GM21576 (cell line): Measurements from ENCODE around the gene SPEG.

Experiments
- ATAC-seq: cut with Tn5 transposase; IDR thresholded peaks from one replicate; pipeline ENCODE4 v1.9.1; 2021; ENCODE audit warnings: mild to moderate bottlenecking, moderate library complexity; ENCODE audit not compliant: unreplicated experiment

Gene SPEG

DNA sequence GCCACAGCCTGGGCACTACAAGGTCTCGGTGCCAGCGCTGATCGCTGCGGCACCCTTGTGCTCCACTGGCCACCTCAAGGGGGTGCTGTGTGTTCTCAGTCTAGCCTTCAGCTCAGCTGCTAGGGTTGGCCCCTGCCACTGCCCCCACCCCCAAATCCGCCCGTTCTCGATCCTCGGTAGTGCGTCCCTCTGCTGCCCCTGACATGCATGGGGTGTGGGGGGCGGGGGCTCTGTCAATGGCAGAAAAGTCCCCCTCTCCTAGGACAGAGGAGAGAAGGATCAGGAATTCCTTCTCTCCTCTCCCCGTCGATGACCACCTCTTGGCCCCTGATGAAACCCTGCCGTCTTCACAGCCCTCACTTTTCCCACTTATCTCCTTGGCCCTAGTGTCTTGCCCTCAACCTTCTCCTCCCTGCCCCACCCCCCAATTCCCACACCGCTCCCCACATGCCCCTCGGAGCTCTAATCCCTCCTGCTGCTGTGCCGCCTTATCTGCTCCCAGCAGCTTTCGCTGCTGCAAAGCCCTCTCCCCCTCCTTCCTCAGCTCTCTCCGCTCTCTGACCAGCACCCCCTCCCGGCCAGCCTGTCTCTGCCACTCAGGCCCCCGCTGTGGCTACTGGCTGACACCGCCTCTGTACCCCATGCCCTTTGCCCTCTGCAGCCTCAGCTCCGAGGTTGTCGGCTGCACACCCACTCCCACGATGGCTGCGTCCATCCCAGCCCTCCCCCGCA lies 75.3 kb downstream of the SPEG start:
- ATAC-seq = peak; percentile 69

DNA sequence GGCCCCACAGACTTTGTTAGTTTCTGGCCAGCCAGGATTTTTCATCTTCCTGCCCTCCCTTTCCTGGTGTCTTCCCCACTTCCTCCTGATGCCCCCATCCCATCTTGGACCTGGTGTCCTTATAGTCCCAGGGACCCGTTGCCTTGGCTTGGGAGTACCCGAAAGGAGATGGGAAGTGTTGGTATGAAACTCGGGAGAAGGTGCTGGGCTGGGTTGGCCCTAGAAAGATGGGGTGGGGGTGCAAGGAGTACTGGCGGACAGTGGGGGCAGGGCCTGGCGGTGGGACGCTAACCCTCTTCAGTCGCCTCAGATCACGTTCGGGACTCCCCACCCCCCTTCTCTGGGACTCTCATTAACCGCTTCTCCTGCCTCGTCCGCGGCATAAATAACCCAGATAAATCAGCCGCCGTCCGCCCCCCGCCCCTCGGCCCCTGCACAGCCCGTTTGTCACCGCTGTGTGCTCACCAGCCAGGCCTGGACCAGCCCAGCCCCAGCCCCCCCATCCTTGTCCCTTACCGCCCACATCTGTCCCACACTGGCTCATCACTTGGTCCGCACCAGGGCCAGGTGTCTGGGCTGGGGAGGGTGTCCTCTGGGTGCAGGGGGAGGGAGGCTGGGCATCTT lies 76.0 kb downstream of the SPEG start:
- ATAC-seq = no peak

DNA sequence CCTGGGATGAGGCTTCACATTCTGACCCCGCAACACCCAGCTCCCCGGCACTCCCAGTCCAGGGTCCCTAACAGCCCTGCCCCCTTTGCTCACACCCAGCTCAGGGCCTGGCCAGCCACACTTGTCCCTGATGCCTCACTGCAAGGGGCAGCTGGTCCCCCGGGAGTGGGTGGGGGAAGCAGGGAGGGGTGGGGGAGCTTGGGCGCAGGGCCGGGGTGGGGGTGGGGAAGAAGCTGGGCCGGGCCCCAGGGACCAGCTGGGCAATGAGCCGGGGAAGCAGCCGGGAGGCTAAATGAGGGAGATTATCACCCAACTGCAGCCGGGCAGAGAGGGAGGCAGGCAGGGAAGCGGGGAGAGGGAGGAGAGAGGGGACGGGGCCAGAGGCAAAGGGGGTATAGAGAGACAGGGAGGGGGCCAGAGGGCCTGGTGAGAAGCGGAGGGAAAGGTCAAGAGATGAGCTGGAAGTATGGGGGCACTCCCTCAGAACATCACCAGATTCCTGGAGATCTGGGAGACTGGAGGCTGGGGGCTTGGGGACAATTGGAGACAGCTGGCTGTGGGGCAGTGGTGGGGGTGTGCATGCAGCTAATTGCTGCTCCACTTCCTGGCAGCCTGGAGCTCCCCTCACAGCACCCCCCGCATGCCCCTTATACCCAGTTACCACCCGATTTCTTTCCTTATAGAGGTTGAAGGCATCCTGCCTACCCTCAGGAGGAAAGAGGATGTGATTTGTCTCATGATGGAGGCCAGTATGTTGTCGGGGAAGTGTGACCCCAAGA lies 77.1 kb downstream of the SPEG start:
- ATAC-seq = no peak

DNA sequence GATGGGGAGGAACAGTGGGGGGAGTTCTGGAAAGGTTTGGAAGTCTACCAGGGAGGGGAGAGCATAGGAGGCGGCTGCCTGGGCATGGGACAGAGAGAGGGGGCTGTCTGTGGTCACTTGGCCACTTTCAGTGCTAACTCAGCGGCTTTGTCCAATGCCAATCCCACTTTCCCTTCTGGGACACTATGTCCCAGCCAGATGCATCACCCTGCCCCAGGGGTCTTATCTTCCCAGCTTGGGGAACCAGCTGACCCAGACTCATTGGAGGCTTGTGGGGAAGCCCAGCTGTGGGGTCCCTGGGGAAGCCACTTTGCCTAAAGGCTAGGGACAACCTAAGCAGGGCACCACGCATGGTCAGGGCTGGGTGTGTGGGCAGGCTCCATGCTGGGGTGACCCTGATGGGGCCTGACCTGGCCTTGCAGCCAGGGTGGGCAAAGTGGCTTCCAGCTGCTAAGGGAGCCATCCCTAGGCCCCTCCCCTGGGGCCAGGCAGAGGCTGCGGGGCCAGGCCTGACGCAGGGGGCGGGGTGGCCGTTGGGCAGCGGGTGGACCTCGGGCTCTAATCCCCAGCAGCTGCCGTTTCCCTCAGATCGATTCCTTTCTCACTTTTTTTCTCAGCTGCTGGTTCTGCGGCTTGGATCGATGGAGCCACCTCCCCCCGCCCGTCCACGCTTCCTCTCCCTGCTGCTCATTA lies 78.0 kb downstream of the SPEG start:
- ATAC-seq = no peak

DNA sequence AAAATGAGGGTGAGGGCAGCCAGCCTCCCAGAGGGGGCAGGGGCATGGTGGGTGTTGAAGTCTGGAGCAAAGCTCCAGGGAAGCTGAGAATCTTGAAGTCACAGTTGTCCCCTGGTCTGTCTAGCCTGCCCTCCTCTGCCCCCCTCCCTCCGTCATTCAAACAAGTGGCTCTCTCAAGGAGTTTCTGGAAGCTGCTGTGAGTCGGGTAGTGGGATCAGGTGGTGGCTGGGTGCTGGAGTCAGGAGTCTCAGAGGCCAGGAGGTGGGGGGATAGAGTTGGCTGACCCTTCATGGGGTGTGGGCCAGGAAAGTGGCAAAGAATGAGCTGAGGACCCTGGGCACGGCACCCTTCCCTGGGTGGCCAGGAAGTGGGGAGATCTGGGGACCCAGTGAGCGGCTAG lies 79.1 kb downstream of the SPEG start:
- ATAC-seq = no peak

DNA sequence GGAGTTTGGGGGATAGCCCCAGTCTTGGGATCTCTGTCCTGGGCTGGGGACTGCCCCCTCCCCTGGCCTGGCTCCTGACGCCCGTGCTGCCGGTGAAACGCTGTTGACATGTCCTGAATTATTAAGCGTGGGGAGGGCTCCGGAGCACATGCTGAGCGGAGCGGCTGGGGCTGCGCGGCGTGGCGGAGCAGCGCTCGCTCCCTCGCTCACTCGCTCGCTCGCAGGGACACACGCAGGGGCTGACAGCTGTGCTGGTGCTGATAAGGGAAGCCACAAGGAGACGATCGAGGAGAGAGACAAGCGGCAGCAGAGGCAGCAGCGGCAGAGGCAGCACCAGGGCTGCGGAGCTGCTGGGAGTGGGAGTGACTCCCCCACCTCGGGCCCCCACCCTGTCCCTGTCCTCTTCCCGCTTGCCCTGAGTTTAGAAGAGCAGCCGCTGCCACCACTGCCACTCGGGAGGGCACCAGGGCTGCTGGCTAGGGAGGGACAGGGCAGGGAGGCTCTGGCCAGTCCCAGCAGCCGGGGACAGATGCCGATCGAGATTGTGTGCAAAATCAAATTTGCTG lies 79.6 kb downstream of the SPEG start, which contains the start of gene ASIC4:
Gene ASIC4 (plus strand): TSS at position 287 of the 566 bp plus-strand sequence. CDS start 243 bp downstream, at position 530.
- no peak for ATAC-seq

DNA sequence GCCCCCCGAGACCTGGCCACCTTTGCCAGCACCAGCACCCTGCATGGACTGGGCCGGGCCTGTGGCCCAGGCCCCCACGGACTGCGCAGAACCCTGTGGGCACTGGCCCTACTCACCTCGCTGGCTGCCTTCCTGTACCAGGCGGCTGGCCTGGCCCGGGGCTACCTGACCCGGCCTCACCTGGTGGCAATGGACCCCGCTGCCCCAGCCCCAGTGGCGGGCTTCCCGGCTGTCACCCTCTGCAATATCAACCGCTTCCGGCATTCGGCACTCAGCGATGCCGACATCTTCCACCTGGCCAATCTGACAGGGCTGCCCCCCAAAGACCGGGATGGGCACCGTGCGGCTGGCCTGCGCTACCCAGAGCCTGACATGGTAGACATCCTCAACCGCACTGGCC lies 80.2 kb downstream of the SPEG start:
- no peak for ATAC-seq

DNA sequence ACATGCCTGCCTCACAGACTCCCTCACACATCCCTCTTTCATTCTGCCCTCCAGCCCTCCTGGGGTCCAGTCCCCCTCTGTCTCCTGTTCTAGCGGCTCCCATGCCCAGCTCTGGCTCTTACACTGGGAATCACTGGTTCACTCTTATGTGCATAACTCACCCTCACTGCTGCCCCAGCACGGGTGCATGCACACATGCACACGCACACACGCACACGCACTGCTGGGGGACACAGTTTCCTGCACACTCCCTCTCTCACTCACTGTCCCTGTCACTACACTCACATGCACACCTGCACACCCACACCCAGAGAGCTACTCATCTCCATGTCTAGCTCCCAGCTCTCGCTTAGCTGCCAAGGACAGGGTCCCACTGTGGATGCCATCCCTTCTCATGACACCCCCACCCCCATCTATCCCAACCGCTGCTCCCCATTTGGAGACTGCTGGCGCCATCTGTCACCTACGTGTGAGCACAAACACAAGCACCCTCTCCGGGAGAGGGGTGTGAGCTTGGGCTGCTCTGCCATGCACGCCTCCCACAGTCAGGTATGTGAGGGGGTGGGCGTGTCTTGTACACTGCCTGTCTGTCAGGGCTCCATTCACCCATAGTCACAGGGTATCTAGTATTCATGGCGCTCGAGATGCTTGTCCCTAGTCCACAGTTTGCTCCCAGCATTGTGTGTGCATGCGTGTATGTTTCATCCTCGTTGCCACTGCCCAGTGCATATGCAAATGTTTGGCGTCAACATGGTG lies 81.4 kb downstream of the SPEG start:
- no peak for ATAC-seq

DNA sequence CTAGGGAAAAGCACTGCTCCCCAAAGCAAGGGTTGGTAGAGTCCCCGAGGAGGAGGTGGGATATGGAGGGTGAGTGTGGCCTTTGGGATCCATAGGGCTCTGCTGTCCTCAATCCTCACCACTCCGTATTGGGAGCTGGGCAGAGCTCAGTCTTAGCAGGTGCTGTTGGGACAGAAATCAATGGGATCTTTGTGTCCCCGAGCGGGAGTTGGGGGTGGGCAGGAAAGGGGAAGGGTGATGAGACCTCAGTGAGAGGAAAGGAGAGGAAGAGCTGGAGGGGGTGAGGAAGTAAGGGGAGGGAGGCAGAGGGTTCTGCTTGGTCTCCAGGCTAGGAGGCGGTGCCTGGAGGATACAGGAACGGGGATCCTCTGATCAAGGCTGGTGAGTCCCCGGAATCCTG lies 82.2 kb downstream of the SPEG start:
- ATAC-seq = no peak

DNA sequence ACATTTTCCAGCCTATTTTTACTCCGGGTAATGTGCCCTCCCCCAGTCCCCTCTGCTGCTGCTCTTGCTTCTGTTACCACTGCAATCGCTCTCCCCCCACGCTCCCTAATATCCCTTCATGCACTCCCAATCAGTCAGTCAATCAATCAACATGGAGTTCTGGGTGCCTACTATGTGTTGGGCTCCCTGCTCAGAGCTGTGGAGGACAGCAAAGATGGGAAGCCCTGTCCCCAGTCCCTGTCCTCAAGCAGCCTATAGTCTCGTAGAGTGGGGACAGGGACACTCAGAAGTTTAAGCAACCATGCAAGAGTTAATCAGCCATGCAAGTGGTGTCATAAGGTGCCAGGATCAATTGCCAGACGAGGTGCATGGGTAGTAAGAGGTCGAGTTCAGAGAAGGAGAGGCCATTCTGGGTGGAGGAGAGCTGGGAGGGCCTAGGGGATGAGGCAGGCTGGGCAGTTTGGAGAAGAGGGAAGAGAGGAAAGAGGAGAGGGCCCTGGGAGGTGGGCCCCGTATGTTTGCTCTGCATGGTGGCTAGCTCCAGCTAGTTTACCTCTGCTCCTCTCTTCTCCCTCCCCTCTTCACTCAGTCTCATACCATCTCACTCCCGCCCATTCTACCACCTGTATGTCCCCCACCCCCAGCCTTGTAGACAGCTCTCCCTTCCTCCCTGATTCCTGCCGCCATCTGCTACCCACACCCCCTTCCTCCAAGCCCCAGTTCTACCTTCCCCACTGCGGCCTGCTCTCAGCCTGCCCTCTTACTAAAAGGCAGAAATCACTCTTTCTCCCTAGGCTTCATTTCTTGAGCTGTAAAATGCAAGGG lies 83.5 kb downstream of the SPEG start:
- ATAC-seq = no peak

DNA sequence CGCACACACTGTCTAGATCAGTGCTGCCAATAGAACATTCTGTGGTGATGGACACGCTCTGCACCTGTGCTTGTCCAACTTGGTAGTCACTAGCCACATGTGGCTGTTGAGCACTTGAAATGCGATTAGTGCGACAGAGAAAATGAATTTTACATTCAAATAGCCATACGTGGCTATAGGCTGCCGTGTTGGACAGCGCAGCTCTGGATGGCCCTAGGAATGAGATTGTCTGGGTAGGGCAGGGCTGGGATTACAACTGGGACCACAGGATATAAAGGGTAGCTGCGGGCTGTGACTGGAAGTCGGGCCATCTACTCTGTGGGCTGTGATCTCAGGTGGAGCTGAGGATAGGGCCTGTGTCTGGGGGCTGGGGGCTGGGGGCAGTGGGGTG lies 84.9 kb downstream of the SPEG start:
- no peak for ATAC-seq

DNA sequence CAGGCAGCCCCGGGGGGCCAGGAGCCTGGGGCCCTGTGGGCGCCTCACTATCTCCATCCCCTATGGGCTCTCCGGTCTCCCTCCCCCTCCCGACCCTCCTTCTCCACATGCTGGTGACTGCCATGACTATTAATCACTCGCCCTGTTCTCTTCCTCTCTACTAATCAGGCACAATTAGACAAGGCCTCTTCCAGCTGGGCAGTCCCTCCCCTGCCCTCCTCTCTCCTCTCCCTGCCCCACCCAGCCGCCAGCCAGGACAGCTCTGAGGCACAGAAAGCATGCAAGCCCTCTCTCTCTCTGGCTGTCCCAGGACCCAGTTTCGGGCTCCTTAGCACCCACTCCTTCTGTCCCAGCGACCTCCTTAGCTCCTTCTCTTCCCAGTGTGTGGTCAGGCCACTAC lies 85.4 kb downstream of the SPEG start:
- no peak for ATAC-seq

DNA sequence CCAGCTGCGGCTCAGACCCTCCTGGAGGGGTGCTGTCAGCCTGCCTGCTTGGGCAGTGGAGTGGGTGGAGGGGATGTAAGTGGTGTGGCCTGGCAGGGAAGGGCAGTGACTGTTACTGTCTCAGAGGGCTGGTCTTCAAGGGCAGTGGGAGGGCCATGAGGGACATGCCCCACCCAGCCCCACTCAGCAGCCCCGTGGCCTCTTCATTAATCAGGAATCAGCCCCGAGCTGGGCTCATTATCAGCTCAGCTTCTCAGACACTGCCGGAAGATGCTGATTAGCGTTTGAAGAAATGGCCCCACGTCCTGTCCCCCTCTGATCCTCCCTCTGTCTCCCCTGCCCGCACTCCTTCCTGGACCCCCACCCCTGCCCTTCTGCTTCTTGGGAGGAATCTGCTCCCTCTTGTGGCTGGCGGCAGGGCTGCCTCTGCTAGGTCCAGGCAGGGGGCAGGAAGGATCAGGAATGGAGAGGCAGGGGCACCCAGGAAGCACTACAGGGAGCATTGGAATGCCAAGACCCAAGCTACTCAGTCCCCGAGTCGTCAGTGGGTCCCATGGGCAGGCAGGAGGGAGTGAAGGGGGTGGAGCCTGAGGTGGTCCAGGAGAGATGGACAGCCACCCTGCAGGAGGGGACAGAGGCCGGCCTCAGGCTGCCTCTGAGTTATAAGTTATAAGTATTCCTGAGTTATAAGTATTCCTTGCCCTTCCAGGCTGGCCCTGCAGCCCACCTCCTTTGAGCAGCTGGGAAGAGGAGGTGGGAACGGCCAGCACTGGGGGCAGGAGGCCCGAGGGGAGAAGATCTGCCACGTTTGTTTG lies 86.6 kb downstream of the SPEG start:
- no peak for ATAC-seq

DNA sequence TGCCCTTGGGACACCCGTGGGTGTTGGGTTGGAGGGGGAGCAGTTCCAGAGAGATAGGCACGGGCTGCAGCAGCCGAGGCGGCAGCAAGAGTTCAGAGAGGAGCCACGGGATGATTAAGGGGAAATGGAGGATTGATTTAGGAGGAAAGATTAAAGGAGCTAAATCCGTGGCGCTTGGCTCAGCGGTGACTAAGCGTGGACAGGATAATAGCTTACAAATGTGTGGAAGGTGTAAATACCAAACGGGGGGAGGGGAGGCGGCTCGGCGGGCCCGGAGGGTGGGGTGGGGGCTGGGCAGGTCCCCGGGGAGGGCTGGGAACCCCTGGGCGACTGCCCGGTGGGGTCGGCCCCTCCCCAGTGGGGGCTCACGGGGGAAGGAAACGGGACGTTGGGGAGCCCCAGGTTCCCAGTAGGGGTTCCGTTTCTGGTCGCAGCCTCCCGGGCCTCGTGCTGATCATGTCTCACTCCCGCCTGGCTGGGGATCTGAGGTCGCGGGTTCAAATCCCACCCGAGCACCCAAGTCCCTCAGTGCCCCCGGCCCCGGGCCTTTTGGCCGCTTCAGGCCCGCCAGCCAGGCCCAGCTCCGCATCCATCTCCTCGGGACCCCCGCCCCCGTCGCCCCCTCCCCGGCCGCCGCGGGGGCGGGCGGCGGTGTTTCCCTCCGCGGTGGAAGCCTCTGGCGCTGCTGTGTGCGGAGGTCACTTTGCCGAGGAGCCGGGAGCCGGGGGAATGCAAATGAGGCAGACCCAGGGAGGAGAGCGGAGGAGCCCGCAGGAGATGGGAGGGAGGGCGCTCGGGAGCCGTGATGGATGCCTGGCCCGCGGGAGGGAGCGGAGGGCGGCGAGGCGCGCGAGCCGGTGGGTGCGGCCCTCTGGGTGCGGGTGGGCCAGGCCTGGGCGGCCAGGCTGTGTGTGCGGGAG lies 87.7 kb downstream of the SPEG start:
- no peak for ATAC-seq

DNA sequence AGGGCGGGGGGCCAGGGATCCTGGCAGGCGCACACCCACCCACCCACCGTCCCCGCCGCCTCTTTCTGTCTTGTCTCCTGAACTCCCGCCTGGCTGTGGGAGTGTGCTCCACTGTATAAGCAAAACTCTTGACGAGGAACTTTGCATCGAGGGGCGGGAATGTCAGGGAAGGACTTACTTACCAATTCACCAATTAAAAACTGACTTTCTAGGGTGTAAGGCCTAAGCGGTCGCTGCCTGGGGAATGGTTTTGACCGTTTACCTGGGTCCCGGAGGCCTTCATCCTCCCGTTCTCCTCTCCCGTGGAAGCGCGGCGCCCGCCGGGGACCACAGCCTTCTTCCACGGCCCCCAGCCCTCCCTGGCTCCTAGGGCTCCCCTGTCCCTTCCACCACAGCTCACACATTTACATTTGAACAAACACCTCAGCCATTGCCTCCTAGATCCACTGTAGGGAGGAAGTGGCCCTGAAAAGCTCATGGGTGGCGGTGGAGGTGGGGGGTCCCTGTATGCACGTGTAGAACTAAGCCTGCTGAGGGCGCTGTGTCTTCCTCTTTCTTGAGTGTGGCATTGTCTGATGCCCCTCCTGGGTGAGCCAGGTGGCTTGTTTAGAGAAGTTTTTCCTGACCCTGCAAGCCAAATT lies 88.5 kb downstream of the SPEG start:
- ATAC-seq = no peak

DNA sequence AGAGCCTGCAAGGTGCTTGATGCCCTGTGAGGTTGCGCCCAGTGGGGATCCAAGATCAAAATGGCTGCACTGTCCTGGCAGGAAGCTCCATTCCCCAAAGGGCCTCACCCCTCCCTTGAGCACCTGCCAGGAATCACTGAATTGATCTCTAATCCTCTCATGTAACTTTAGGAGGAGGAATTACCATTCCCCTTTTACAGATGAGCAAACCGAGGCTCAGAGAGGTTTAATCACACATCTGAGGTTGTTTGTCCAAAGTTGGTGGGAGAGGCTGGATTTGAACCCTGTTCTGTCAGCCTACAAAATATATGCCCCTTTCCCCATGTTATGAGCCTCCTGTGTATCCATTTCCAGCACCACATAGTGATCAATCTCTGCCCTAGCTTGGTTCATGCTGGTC lies 90.2 kb downstream of the SPEG start:
- no peak for ATAC-seq
